Progenitor cell of endocrine pancreas (in vitro differentiated cells): ENCODE results near the gene RCSD1. TPM values are rescaled to one million over a fixed set of nuclear protein-coding genes. Genes with fewer than 3 reads are reported as not detected.

Source experiments
- DNase-seq: peaks from one replicate; pipeline ENCODE4 v3.0.0; 2021; ENCODE audit warnings: low spot score; ENCODE audit not compliant: unreplicated experiment
- H3K27ac Mint-ChIP-seq: 2 replicates; pipeline ENCODE4 v1.8.0; 2021; ENCODE audit warnings: mild to moderate bottlenecking, moderate library complexity, mixed read lengths
- H3K27me3 Mint-ChIP-seq: 2 replicates; pipeline ENCODE4 v1.8.0; 2021; ENCODE audit warnings: mixed read lengths
- H3K36me3 Mint-ChIP-seq: 2 replicates; pipeline ENCODE4 v1.8.0; 2022; ENCODE audit warnings: mixed read lengths; ENCODE audit not compliant: insufficient read depth
- H3K4me1 Mint-ChIP-seq: 2 replicates; pipeline ENCODE4 v1.8.0; 2021; ENCODE audit warnings: low read depth, mixed read lengths
- H3K4me3 Mint-ChIP-seq: 2 replicates; pipeline ENCODE4 v1.8.0; 2021; ENCODE audit warnings: low read depth, mild to moderate bottlenecking, moderate library complexity, mixed read lengths
- H3K9me3 Mint-ChIP-seq: 2 replicates; pipeline ENCODE4 v1.8.0; 2021; ENCODE audit warnings: low read depth, mixed read lengths
- CTCF ChIP-seq: fragments of 200-600 bp; sonication (generic); IDR thresholded peaks from one replicate; pipeline ENCODE4 v1.5.0; 2021; ENCODE audit warnings: antibody characterized with exemption, mild to moderate bottlenecking; ENCODE audit not compliant: unreplicated experiment
- total RNA-seq: library from RNA; stranded (reverse); gene quantifications from 2 replicates; pipeline ENCODE4 v1.2.1, GENCODE V29; 2021

RCSD1 gene
- total RNA-seq, 1 donor from 2014 or later, result 0.22 TPM

- no peak overlapping the region for H3K4me3 Mint-ChIP-seq
- H3K36me3 Mint-ChIP-seq, result no peaks in the 10 kb centered on the region
- TF ChIP-seq CTCF, result no peak
- no peak for DNase-seq
- no peaks in the 10 kb centered on the region for H3K9me3 Mint-ChIP-seq
- peaks cover 2% of the 10 kb centered on the region for H3K4me1 Mint-ChIP-seq
- peaks cover 11% of the 10 kb centered on the region for H3K27me3 Mint-ChIP-seq
- no peak overlapping the region for H3K27ac Mint-ChIP-seq
Observed at GRCh38 chr1:167679714-167680113, 49.7 kb downstream of the RCSD1 start.

- peaks cover 2% of the 10 kb centered on the region for H3K4me1 Mint-ChIP-seq
- no peaks in the 10 kb centered on the region for H3K36me3 Mint-ChIP-seq
- no peaks in the 10 kb centered on the region for H3K9me3 Mint-ChIP-seq
- no peak overlapping the region for H3K27ac Mint-ChIP-seq
- DNase-seq, result no peak
- no peak overlapping the region for H3K4me3 Mint-ChIP-seq
- TF ChIP-seq CTCF, result no peak
- peaks cover 23% of the 10 kb centered on the region for H3K27me3 Mint-ChIP-seq
Observed at GRCh38 chr1:167681024-167681423, 51.0 kb downstream of the RCSD1 start.

- TF ChIP-seq CTCF, result no peak
- Mint-ChIP-seq H3K27ac (no peak overlapping the region), H3K4me3 (no peak overlapping the region), H3K36me3 (no peaks in the 10 kb centered on the region), H3K27me3 (peaks cover 26% of the 10 kb centered on the region), H3K4me1 (peaks cover 2% of the 10 kb centered on the region), H3K9me3 (no peaks in the 10 kb centered on the region)
- DNase-seq, result no peak
Observed at GRCh38 chr1:167681451-167682098, 51.5 kb downstream of the RCSD1 start.

GRCh38 chr1:167683226-167683625 is 53.2 kb downstream of the RCSD1 start:
- no peak for DNase-seq
- Mint-ChIP-seq H3K27me3 (peaks cover 28% of the 10 kb centered on the region), H3K4me1 (peaks cover 2% of the 10 kb centered on the region), H3K36me3 (no peaks in the 10 kb centered on the region), H3K27ac (no peak overlapping the region), H3K9me3 (no peaks in the 10 kb centered on the region), H3K4me3 (no peak overlapping the region)
- TF ChIP-seq CTCF, result no peak

GRCh38 chr1:167683641-167684502 is 53.8 kb downstream of the RCSD1 start:
- Mint-ChIP-seq H3K4me3 (no peak overlapping the region), H3K27ac (no peak overlapping the region), H3K27me3 (peaks cover 28% of the 10 kb centered on the region), H3K36me3 (no peaks in the 10 kb centered on the region), H3K9me3 (no peaks in the 10 kb centered on the region), H3K4me1 (peaks cover 2% of the 10 kb centered on the region)
- DNase-seq, result no peak
- no peak for TF ChIP-seq CTCF
